MM.1S (cell line): ENCODE results near the gene GALNT9.

Experiments used
- DNase-seq: peaks from one replicate; pipeline ENCODE4 v3.0.0-alpha.2; 2015
- H2AFZ ChIP-seq: fragments of 300-600 bp; sonication (generic); 2 replicates; pipeline ENCODE4 v1.6.0; 2016; ENCODE audit warnings: antibody characterized with exemption, low read length
- H3F3A ChIP-seq: fragments of 300-600 bp; sonication (generic); 2 replicates; pipeline ENCODE4 v1.6.1; 2016; ENCODE audit warnings: mild to moderate bottlenecking, antibody characterized with exemption, low read length, moderate library complexity, mixed read lengths; ENCODE audit not compliant: insufficient read depth
- H3K27ac ChIP-seq: fragments of 300-600 bp; sonication (generic); 2 replicates; pipeline ENCODE4 v1.5.1; 2016; ENCODE audit warnings: mild to moderate bottlenecking, low read length
- H3K27me3 ChIP-seq: fragments of 300-600 bp; sonication (generic); replicated peaks from 2 replicates; pipeline ENCODE4 v1.6.0; 2016; ENCODE audit warnings: low read length; ENCODE audit not compliant: insufficient read depth
- H3K36me3 ChIP-seq: fragments of 300-600 bp; sonication (generic); replicated peaks from 2 replicates; pipeline ENCODE4 v1.6.1; 2016; ENCODE audit warnings: mild to moderate bottlenecking, low read length, mixed read lengths; ENCODE audit not compliant: insufficient read depth
- H3K4me1 ChIP-seq: fragments of 300-600 bp; sonication (generic); 2 replicates; pipeline ENCODE4 v1.6.1; 2016; ENCODE audit warnings: low read length, mixed read lengths
- H3K4me2 ChIP-seq: fragments of 300-600 bp; sonication (generic); 2 replicates; pipeline ENCODE4 v1.6.0; 2016; ENCODE audit warnings: low read depth, low read length
- H3K4me3 ChIP-seq: fragments of 300-600 bp; sonication (generic); 2 replicates; pipeline ENCODE4 v1.5.1; 2016; ENCODE audit warnings: low read length, mixed read lengths
- H3K79me2 ChIP-seq: fragments of 300-600 bp; sonication (generic); 2 replicates; pipeline ENCODE4 v1.6.1; 2016; ENCODE audit warnings: mixed run types, low read length, mixed read lengths
- H3K9ac ChIP-seq: fragments of 300-600 bp; sonication (generic); 2 replicates; pipeline ENCODE4 v1.6.1; 2016; ENCODE audit warnings: low read length, mixed read lengths
- H3K9me2 ChIP-seq: fragments of 300-600 bp; sonication (generic); replicated peaks from 2 replicates; pipeline ENCODE4 v1.6.1; 2016; ENCODE audit warnings: mild to moderate bottlenecking, low read length, mixed read lengths; ENCODE audit not compliant: insufficient read depth
- H3K9me3 ChIP-seq: fragments of 300-600 bp; sonication (generic); replicated peaks from 2 replicates; pipeline ENCODE4 v1.6.1; 2016; ENCODE audit warnings: mild to moderate bottlenecking, low read length, mixed read lengths; ENCODE audit not compliant: insufficient read depth
- H4K20me1 ChIP-seq: fragments of 300-600 bp; sonication (generic); 2 replicates; pipeline ENCODE4 v1.6.1; 2016; ENCODE audit warnings: mild to moderate bottlenecking, low read length, moderate library complexity, mixed read lengths; ENCODE audit not compliant: insufficient read depth
- EZH2 ChIP-seq: fragments of 300-600 bp; sonication (generic); optimal IDR thresholded peaks from 2 replicates; pipeline ENCODE3; 2017; ENCODE audit warnings: low read depth, mild to moderate bottlenecking, antibody characterized with exemption, low read length, mixed read lengths
- EZH2phosphoT487 ChIP-seq: fragments of 300-600 bp; sonication (generic); IDR thresholded peaks from 2 replicates; pipeline ENCODE4 v1.6.1; 2018; ENCODE audit warnings: antibody characterized with exemption, low read length
- TF ChIP-seq, protein P1 (sequence below): fragments of 300-600 bp; sonication (generic); IDR thresholded peaks from 2 replicates; pipeline ENCODE4 v1.5.1; 2016; ENCODE audit warnings: antibody characterized with exemption, low read length, mixed read lengths

Gene GALNT9

DNA sequence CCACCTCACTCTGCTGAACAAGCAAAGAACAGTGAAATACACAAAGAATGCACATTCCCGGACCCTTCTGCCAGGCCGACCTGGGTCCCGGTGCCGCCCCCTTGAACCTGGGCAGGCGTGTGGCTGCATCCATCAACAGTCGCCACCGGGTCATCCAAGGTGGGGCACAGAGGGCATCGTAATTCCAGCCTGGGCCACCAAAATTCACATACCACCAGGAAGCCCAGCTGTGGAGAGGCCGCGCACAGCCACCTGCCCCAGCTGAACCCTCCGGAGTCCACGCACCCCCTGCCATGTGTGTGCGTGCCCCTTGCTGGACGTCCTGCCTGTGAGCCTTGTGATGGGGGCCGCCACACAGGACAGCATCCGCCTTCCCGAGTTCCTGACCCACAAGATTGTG lies 99.5 kb downstream of the GALNT9 start:
- Histone ChIP-seq H2AFZ (no peak overlapping the region), H3K4me3 (no peak overlapping the region), H3K9me2 (no peaks in the 10 kb centered on the region), H3K36me3 (no peaks in the 10 kb centered on the region), H4K20me1 (no peaks in the 10 kb centered on the region), H3K4me2 (no peak overlapping the region), H3K9ac (no peak overlapping the region), H3K9me3 (no peaks in the 10 kb centered on the region), H3K79me2 (no peaks in the 10 kb centered on the region), H3K27ac (no peak overlapping the region), H3K4me1 (no peaks in the 10 kb centered on the region), H3F3A (no peaks in the 10 kb centered on the region), H3K27me3 (peaks cover 12% of the 10 kb centered on the region)
- TF ChIP-seq, protein P1, sequence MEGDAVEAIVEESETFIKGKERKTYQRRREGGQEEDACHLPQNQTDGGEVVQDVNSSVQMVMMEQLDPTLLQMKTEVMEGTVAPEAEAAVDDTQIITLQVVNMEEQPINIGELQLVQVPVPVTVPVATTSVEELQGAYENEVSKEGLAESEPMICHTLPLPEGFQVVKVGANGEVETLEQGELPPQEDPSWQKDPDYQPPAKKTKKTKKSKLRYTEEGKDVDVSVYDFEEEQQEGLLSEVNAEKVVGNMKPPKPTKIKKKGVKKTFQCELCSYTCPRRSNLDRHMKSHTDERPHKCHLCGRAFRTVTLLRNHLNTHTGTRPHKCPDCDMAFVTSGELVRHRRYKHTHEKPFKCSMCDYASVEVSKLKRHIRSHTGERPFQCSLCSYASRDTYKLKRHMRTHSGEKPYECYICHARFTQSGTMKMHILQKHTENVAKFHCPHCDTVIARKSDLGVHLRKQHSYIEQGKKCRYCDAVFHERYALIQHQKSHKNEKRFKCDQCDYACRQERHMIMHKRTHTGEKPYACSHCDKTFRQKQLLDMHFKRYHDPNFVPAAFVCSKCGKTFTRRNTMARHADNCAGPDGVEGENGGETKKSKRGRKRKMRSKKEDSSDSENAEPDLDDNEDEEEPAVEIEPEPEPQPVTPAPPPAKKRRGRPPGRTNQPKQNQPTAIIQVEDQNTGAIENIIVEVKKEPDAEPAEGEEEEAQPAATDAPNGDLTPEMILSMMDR: no peak
- no peak for TF ChIP-seq EZH2
- TF ChIP-seq EZH2phosphoT487: no peak
- no peak for DNase-seq

DNA sequence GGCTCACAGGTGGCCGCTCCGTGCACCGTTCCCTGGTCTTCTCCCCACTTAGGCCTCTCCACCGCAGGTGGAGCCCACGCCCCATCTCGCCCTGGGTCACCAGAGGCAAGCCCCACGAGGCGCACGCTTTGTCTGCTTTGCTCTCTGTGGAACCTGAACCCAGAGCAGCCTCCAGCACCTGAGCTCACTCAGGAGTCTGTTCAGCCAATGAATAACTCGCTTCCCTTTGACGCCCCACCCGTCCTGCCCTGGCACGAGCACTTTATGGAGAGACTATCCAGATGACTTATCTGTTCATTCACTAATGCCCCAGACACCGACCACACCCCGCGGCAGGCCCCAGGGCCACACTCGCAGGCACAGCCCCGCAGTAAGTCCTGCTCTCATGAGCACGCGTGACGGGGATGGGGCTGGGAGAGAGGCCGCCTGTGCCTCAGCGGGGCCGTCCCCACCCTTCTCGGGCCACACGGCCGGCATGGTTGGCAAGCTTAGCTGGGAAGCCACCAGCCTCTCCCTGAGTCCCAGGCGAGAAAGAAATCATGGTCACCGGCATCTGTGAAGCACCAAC lies 100.1 kb downstream of the GALNT9 start:
- Histone ChIP-seq H3K9ac (no peak overlapping the region), H3K4me3 (no peak overlapping the region), H4K20me1 (no peaks in the 10 kb centered on the region), H3K27me3 (peaks cover 12% of the 10 kb centered on the region), H3K4me1 (no peaks in the 10 kb centered on the region), H3K9me3 (no peaks in the 10 kb centered on the region), H3K36me3 (no peaks in the 10 kb centered on the region), H3K27ac (no peak overlapping the region), H2AFZ (no peak overlapping the region), H3F3A (no peaks in the 10 kb centered on the region), H3K4me2 (no peak overlapping the region), H3K79me2 (no peaks in the 10 kb centered on the region), H3K9me2 (no peaks in the 10 kb centered on the region)
- TF ChIP-seq EZH2 (no peak), EZH2phosphoT487 (no peak)
- TF ChIP-seq, protein P1: no peak
- no peak for DNase-seq

DNA sequence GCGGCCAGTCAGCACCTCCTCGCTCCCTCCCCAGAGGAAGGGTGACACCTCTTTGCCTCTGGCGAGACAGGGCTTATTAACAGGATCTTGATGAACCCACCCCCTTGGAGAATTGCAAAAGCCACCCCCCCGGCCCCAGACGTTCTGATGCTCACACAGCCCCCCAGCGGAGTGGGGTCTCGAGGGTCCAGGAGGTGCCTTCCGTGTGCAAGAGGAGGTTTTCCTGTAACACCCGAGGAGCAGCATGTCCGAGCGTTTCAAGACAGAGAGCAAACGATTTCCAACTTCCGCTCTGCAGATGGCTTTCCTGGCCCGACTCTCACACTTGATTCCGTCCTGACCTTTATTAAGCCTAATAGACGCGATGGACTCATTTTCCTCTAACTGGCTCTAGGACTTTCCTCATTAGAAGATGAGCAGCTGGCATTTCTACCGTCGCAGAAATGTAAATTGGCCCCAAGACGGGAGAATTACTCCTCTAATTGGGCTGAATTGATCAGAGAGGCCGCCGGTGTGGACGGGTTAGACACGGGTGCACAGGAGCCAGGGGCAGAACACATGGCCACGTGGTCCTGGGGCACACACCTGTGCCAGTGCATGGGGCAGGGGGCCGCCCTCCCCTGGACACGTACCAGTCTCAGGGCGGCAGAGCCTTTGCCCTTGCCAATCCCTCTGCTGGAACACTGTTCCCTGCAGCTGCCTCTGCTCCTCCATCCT lies 100.8 kb downstream of the GALNT9 start:
- no peak overlapping the region for H3K4me3 ChIP-seq

More for the DNA sequence above, 100.8 kb downstream of the GALNT9 start:
- H3K79me2 ChIP-seq: no peaks in the 10 kb centered on the region
- peaks cover 12% of the 10 kb centered on the region for H3K27me3 ChIP-seq
- H3K4me1 ChIP-seq: no peaks in the 10 kb centered on the region
- no peaks in the 10 kb centered on the region for H3K36me3 ChIP-seq
- no peak overlapping the region for H2AFZ ChIP-seq
- no peaks in the 10 kb centered on the region for H3K9me3 ChIP-seq
- no peaks in the 10 kb centered on the region for H4K20me1 ChIP-seq
- no peak overlapping the region for H3K27ac ChIP-seq
- no peak overlapping the region for H3K9ac ChIP-seq
- TF ChIP-seq EZH2: no peak
- TF ChIP-seq EZH2phosphoT487: no peak
- TF ChIP-seq, protein P1: no peak
- no peaks in the 10 kb centered on the region for H3F3A ChIP-seq
- DNase-seq: no peak
- H3K9me2 ChIP-seq: no peaks in the 10 kb centered on the region
- H3K4me2 ChIP-seq: no peak overlapping the region
